ENCODE measurements around the gene ADD3.
"Not testable (repeated sequence)": the region's sequence is repeated elsewhere in the genome, so short reads cannot be mapped to it uniquely, and the experiment has no call there.

The ADD3 gene

DNA sequence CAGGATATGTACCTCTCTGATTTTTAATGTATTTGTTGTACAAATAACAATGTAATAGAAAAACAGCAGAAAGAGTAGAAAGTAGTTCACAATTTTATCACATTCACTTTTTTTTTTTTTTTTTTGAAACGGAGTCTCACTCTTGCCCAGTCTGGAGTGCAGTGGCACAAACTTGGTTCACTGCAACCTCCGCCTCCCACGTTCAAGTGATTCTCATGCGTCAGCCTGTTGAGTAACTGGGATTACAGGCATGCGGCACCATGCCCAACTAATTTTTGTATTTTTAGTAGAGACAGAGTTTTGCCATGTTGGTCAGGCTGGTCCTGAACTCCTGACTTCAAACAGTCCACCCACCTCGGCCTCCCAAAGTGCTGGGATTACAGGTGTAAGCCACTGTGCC lies 128.1 kb downstream of the ADD3 start:
- not testable (repeated sequence) for H3K4me3 ChIP-seq (ENCODE audit: low read depth, low read length); H3K4me1 ChIP-seq (ENCODE audit: control insufficient read depth, insufficient read depth, low read length); H3K9me3 ChIP-seq (ENCODE audit: control insufficient read depth, insufficient read depth, low read length); H3K9ac ChIP-seq (ENCODE audit: low read depth, low read length); H3K36me3 ChIP-seq (ENCODE audit: control insufficient read depth, insufficient read depth, low read length); H3K27me3 ChIP-seq (ENCODE audit: control insufficient read depth, insufficient read depth, low read length)

DNA sequence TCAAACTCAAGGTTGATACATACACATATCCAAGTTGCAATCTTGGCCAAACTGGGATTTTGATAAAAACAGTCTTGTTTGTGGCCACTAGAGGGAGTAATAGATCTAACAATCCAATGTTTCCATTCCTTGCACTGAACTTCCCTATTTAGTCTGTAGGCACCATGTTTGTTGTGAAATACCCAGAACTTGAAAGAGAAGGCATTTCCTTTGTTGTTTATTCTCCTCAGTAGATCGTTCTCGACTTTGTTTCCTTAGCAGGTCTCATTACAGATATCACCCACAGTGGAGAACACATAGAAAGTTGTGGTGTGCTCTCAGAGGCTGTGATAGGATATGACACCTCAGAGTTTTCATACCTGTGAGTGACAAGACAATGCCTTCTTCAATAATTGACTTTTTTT lies 129.4 kb downstream of the ADD3 start:
- H3K4me3 ChIP-seq (ENCODE audit: low read depth, low read length) = no peak overlapping the region

DNA sequence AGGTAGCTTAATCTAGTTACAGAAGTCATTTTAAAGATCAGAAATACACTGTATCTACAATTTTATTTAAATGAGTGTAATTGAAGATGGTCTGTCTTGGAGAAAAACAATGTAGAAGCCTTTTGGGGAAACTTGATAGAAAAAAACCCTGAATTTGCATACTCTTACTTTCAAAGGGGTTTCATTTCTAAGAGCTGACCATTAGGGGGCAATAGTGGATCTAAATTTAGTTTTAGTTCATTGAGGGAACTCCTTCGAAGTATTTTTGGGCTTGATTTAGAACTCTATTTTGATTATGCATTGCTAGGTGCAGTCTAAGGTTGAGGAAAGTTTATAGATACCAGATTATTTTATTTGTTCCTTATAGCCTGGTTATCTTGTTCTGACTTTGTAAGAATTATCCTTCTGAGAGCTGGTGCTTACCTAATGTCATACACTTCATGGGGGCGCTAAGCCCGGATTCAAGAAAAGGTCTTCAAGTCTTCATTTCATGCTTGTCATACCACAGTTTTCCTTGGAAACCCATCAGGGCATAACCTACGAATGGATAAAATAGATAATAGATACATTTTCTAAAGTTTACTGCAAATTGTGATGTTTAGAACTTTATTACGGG lies 130.5 kb downstream of the ADD3 start:
- no peak overlapping the region for H3K9ac ChIP-seq (ENCODE audit: low read depth, low read length)

More for the DNA sequence above, 129.4 kb downstream of the ADD3 start:
- Histone ChIP-seq H3K27me3 (ENCODE audit: control insufficient read depth, insufficient read depth, low read length) (no peaks in the 10 kb centered on the region), H3K9ac (ENCODE audit: low read depth, low read length) (no peak overlapping the region), H3K36me3 (ENCODE audit: control insufficient read depth, insufficient read depth, low read length) (peaks cover under 1% of the 10 kb centered on the region), H3K9me3 (ENCODE audit: control insufficient read depth, insufficient read depth, low read length) (no peaks in the 10 kb centered on the region), H3K4me1 (ENCODE audit: control insufficient read depth, insufficient read depth, low read length) (no peaks in the 10 kb centered on the region)

DNA sequence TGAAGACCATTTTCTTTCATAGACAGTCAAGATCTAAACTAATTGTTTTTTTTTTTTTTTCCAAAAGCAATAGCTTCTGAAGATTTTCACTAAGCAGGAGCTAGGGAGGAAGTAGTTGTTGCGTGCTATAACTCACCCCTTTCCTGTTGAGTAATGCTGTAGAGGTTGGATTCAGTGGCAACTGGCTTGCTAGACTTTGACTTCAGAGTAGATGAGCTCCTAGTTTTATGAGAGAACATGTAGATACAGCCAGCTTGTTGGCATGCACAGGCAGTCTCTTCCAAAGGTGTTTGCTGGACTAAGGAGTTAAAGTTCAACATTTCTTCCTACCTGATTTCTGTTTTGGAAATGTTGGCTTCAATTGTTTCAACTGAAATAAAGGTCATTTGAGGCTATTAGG lies 133.4 kb downstream of the ADD3 start:
- H3K4me1 ChIP-seq (ENCODE audit: control insufficient read depth, insufficient read depth, low read length) = no peaks in the 10 kb centered on the region
- no peak overlapping the region for H3K9ac ChIP-seq (ENCODE audit: low read depth, low read length)
- peaks cover 18% of the 10 kb centered on the region for H3K27me3 ChIP-seq (ENCODE audit: control insufficient read depth, insufficient read depth, low read length)
- H3K36me3 ChIP-seq (ENCODE audit: control insufficient read depth, insufficient read depth, low read length) = no peaks in the 10 kb centered on the region
- no peaks in the 10 kb centered on the region for H3K9me3 ChIP-seq (ENCODE audit: control insufficient read depth, insufficient read depth, low read length)
- no peak overlapping the region for H3K4me3 ChIP-seq (ENCODE audit: low read depth, low read length)

More for the DNA sequence above, 130.5 kb downstream of the ADD3 start:
- Histone ChIP-seq H3K27me3 (ENCODE audit: control insufficient read depth, insufficient read depth, low read length) (peaks cover 5% of the 10 kb centered on the region), H3K4me1 (ENCODE audit: control insufficient read depth, insufficient read depth, low read length) (no peaks in the 10 kb centered on the region), H3K4me3 (ENCODE audit: low read depth, low read length) (no peak overlapping the region), H3K36me3 (ENCODE audit: control insufficient read depth, insufficient read depth, low read length) (no peaks in the 10 kb centered on the region), H3K9me3 (ENCODE audit: control insufficient read depth, insufficient read depth, low read length) (no peaks in the 10 kb centered on the region)

DNA sequence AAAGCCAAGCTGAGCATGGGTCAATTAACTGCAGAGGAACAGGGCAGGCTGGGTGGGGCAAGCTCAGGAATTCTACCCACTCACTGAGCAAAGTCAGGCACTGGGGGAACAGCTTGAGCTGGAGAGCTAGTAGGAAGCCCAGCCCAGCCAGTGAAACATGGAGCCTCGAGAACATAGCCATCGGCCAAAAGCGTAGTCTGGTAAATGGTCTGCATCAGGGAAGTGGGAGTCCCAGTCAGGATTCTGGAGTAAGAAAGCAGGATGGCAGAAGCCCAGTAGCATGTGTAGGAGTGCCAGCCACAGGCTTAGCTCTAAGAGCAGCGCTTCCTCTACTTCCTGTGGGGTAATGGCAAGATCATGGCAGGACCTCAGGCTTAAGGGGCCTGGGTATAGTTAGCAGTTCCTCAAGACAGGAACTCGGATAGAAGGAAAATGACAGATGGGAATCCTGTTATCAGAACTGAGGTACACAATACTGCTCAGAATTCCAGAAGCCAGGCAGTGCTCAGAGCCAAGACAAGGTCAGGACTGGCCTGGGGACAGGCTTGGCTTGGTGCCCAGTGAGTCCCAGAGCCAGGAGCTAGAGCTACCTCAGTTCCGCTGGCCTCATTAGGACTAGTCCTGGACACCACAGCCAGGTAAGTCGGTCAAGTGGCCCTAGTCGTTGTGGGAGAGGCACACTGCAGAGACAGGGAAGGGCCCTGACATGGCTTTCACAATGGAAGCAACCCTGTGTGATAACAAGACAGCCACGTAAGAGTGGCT lies 134.3 kb downstream of the ADD3 start:
- Histone ChIP-seq H3K4me1 (ENCODE audit: control insufficient read depth, insufficient read depth, low read length) (no peaks in the 10 kb centered on the region), H3K27me3 (ENCODE audit: control insufficient read depth, insufficient read depth, low read length) (peaks cover 18% of the 10 kb centered on the region), H3K36me3 (ENCODE audit: control insufficient read depth, insufficient read depth, low read length) (no peaks in the 10 kb centered on the region), H3K9me3 (ENCODE audit: control insufficient read depth, insufficient read depth, low read length) (no peaks in the 10 kb centered on the region), H3K9ac (ENCODE audit: low read depth, low read length) (no peak overlapping the region), H3K4me3 (ENCODE audit: low read depth, low read length) (no peak overlapping the region)

DNA sequence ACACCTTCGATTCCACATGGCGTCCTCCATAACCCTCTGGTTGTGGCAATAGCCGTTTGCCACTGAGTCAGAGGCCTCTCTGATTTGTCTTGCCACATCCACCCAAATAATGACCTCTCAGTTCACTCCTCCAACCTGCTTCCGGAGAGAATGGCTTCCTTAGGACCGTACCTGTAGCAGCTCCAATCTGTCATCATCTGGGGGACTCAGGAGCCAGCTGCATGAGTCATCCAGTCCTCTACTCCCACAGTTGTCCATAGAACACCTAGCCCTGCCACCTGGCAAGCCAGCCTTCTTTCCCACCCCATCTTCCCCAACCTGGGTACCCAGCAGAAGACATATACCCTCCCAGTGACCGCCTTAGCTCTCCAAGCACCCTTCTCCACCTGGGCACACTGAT lies 135.2 kb downstream of the ADD3 start:
- no peak overlapping the region for H3K9ac ChIP-seq (ENCODE audit: low read depth, low read length)
- no peaks in the 10 kb centered on the region for H3K4me1 ChIP-seq (ENCODE audit: control insufficient read depth, insufficient read depth, low read length)
- no peak overlapping the region for H3K4me3 ChIP-seq (ENCODE audit: low read depth, low read length)

DNA sequence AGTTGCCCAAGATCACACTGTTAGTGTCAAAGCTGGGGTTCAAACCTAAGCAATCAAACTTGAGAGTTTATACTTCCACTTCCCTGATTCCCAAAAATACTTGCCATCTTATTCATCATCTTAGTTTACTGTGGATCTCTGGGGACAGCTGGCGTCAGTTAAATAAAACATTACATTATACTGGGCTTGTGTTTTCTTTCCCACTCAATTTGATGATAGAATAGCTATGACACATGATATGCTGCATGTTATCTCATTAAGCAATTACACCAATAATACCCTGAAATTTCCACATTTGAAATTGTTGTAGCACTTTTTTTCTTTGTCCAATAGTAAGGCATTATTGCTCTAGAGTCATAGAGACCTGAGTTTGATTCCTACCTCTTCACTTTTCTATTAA lies 136.7 kb downstream of the ADD3 start:
- H3K36me3 ChIP-seq (ENCODE audit: control insufficient read depth, insufficient read depth, low read length) = no peaks in the 10 kb centered on the region
- H3K4me3 ChIP-seq (ENCODE audit: low read depth, low read length) = no peak overlapping the region
- H3K9me3 ChIP-seq (ENCODE audit: control insufficient read depth, insufficient read depth, low read length) = no peaks in the 10 kb centered on the region
- H3K4me1 ChIP-seq (ENCODE audit: control insufficient read depth, insufficient read depth, low read length) = no peaks in the 10 kb centered on the region
- H3K9ac ChIP-seq (ENCODE audit: low read depth, low read length) = no peak overlapping the region
- H3K27me3 ChIP-seq (ENCODE audit: control insufficient read depth, insufficient read depth, low read length) = peaks cover 28% of the 10 kb centered on the region

More for the DNA sequence above, 135.2 kb downstream of the ADD3 start:
- Histone ChIP-seq H3K36me3 (ENCODE audit: control insufficient read depth, insufficient read depth, low read length) (no peaks in the 10 kb centered on the region), H3K27me3 (ENCODE audit: control insufficient read depth, insufficient read depth, low read length) (peaks cover 20% of the 10 kb centered on the region), H3K9me3 (ENCODE audit: control insufficient read depth, insufficient read depth, low read length) (no peaks in the 10 kb centered on the region)

DNA sequence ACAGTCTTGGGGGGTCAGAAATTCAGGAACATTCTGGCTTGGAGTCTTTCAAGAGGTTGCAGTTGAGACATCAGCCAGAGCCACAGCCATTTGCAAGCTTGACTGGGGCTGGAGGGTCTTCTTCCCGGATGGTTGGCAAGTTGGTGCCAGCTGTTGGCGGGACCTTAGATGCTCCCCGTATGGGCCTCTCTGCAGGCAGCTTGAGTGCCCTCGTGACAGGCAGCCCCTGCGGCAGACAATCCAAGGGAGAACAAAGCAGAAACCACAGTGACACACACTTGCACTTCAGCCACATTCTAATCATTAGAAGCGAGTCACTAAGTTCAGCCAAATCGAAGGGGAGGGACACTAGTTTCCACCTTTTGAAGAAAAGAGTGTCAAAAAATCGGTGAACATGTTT lies 140.2 kb downstream of the ADD3 start:
- H3K27me3 ChIP-seq (ENCODE audit: control insufficient read depth, insufficient read depth, low read length) = peaks cover 43% of the 10 kb centered on the region
- H3K9ac ChIP-seq (ENCODE audit: low read depth, low read length) = no peak overlapping the region
- H3K36me3 ChIP-seq (ENCODE audit: control insufficient read depth, insufficient read depth, low read length) = peaks cover 2% of the 10 kb centered on the region
- H3K4me1 ChIP-seq (ENCODE audit: control insufficient read depth, insufficient read depth, low read length) = peaks cover 1% of the 10 kb centered on the region
- no peak overlapping the region for H3K4me3 ChIP-seq (ENCODE audit: low read depth, low read length)
- H3K9me3 ChIP-seq (ENCODE audit: control insufficient read depth, insufficient read depth, low read length) = no peaks in the 10 kb centered on the region

DNA sequence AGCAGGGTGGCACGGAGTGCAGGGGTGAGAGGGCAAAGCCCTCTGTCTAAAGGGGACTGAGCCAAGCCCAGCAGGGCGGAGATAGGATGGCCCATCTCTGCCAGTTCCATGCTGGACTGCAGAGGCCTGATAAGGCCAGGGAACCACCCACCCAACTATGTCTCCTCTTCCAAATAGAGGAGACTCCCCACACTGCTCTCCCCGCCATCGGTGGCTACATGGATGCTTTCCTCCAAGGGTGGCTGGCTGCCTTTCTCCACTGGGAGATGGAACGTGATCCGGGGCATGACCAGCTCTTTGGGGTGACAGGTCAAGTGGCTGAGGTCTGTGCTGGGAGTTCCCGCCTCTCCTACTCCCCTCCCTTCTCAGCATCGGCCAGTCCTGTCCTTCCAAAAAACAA lies 141.5 kb downstream of the ADD3 start:
- peaks cover 2% of the 10 kb centered on the region for H3K36me3 ChIP-seq (ENCODE audit: control insufficient read depth, insufficient read depth, low read length)
- no peak overlapping the region for H3K4me3 ChIP-seq (ENCODE audit: low read depth, low read length)
- H3K4me1 ChIP-seq (ENCODE audit: control insufficient read depth, insufficient read depth, low read length) = peaks cover 8% of the 10 kb centered on the region
- no peaks in the 10 kb centered on the region for H3K9me3 ChIP-seq (ENCODE audit: control insufficient read depth, insufficient read depth, low read length)
- no peak overlapping the region for H3K9ac ChIP-seq (ENCODE audit: low read depth, low read length)
- H3K27me3 ChIP-seq (ENCODE audit: control insufficient read depth, insufficient read depth, low read length) = peaks cover 42% of the 10 kb centered on the region

DNA sequence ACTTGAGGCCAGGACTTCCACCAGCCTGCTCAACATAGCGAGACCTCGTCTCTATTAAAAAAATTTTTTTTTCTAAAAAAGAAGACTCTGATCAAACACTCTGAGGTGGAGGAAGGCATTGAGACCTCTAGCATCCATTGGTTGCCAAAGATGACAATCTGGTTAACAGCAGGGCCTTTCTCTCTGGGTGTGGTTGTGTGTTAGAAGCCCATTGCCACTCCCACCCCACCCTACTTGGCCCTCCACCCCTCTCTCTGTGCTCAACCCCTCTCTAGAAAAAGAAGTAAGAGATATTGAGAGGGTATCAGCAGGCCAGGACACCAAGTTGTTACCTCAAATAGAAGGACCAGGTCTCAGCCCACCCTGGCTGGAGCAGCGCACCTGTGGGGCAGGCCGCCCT lies 142.3 kb downstream of the ADD3 start:
- H3K9me3 ChIP-seq (ENCODE audit: control insufficient read depth, insufficient read depth, low read length) = no peaks in the 10 kb centered on the region
- peaks cover 40% of the 10 kb centered on the region for H3K27me3 ChIP-seq (ENCODE audit: control insufficient read depth, insufficient read depth, low read length)
- peaks cover 2% of the 10 kb centered on the region for H3K36me3 ChIP-seq (ENCODE audit: control insufficient read depth, insufficient read depth, low read length)
- H3K9ac ChIP-seq (ENCODE audit: low read depth, low read length) = no peak overlapping the region
- peaks cover 8% of the 10 kb centered on the region for H3K4me1 ChIP-seq (ENCODE audit: control insufficient read depth, insufficient read depth, low read length)
- no peak overlapping the region for H3K4me3 ChIP-seq (ENCODE audit: low read depth, low read length)

DNA sequence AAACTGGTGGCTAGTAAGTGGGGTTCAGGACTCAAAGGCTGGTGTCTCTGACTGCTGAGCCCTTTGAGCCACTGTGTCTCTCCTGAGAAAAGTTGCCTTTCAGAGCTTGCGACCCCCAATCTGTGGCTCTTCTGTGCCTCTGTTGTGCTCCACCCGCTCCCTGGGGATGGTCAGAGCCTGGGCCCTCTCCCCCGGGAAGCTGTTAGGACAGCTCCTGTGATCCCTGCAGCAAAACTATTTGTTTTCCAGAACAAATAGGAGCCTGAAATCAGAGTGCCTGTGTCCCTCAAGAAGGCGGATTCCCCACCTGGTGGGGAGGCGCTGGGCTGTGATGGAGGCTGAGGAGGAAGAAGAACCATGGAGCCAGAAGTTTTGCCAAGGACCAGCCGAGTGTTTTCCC lies 143.2 kb downstream of the ADD3 start:
- Histone ChIP-seq H3K27me3 (ENCODE audit: control insufficient read depth, insufficient read depth, low read length) (peaks cover 38% of the 10 kb centered on the region), H3K9me3 (ENCODE audit: control insufficient read depth, insufficient read depth, low read length) (no peaks in the 10 kb centered on the region), H3K4me1 (ENCODE audit: control insufficient read depth, insufficient read depth, low read length) (peaks cover 8% of the 10 kb centered on the region), H3K4me3 (ENCODE audit: low read depth, low read length) (no peak overlapping the region), H3K36me3 (ENCODE audit: control insufficient read depth, insufficient read depth, low read length) (peaks cover 2% of the 10 kb centered on the region), H3K9ac (ENCODE audit: low read depth, low read length) (no peak overlapping the region)

DNA sequence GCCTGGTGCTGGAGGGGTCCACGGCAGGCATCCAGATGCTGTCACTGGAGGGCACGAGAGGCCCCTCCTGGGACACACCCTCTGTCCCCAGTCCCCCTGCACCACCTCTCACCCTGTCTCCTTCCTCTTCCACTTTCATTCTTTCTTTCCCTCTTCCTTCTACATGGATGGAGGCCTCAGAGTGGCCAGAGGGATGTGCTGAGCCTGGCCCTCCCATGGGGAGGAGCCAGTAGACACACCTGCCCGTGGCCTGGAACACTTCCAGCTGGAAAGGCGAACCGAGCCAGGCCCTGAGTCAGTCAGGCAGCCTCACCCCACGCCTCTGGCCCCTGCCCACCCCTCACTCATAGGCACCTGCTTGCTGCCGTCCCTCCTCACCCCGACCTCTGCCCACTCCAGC lies 143.7 kb downstream of the ADD3 start:
- H3K4me1 ChIP-seq (ENCODE audit: control insufficient read depth, insufficient read depth, low read length) = peaks cover 8% of the 10 kb centered on the region

More for the DNA sequence above, 143.7 kb downstream of the ADD3 start:
- H3K4me3 ChIP-seq (ENCODE audit: low read depth, low read length) = no peak overlapping the region
- H3K36me3 ChIP-seq (ENCODE audit: control insufficient read depth, insufficient read depth, low read length) = peaks cover 2% of the 10 kb centered on the region
- peaks cover 42% of the 10 kb centered on the region for H3K27me3 ChIP-seq (ENCODE audit: control insufficient read depth, insufficient read depth, low read length)
- no peaks in the 10 kb centered on the region for H3K9me3 ChIP-seq (ENCODE audit: control insufficient read depth, insufficient read depth, low read length)
- no peak overlapping the region for H3K9ac ChIP-seq (ENCODE audit: low read depth, low read length)

Data from iPS-15b (cell line).